ENCODE measurements around the gene PUS7L.
"Not testable (repeated sequence)": the region's sequence is repeated elsewhere in the genome, so short reads cannot be mapped to it uniquely, and the experiment has no call there.

The PUS7L gene

GRCh38 chr12:43742106-43742505, 16.5 kb downstream of the PUS7L start:
- FAIRE-seq (peak; percentile 30), DNase-seq (ENCODE audit: insufficient read length) (no peak)
- TF ChIP-seq TAF1 (IDR thresholded peaks at IDR 0.05; ENCODE audit: borderline replicate concordance, low read depth, low read length) (no peak), POLR2AphosphoS5 (IDR thresholded peaks at IDR 0.05; ENCODE audit: low read depth, low read length) (no peak), POLR2A (IDR thresholded peaks at IDR 0.05; ENCODE audit: low read depth, low read length) (no peak)

GRCh38 chr12:43740511-43741100, 18.0 kb downstream of the PUS7L start:
- DNase-seq (ENCODE audit: insufficient read length) (no peak), FAIRE-seq (no peak)
- no peak for TF ChIP-seq TAF1 (IDR thresholded peaks at IDR 0.05; ENCODE audit: borderline replicate concordance, low read depth, low read length)
- no peak for TF ChIP-seq POLR2A (IDR thresholded peaks at IDR 0.05; ENCODE audit: low read depth, low read length)
- TF ChIP-seq POLR2AphosphoS5 (IDR thresholded peaks at IDR 0.05; ENCODE audit: low read depth, low read length) = no peak

DNA sequence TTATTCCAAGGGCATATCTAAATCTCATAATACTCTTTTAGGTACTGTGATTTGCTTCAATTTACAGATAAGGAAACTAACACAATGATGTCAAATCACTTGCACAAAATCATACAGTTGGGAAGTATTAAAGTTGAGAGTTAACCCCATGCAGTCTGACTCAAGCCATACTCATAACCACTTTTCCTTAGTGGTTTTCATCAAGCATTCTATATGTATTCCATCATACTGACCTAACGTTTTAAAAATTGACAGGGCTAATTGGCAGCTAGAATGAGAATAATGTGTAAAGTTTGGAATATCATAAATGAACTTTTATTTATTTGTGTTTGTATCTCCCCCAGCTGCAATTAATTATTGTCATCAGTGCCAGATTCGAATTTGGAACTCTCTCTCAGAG, 20.9 kb downstream of the PUS7L start:
- TF ChIP-seq POLR2A (IDR thresholded peaks at IDR 0.05; ENCODE audit: low read depth, low read length) (no peak), TAF1 (IDR thresholded peaks at IDR 0.05; ENCODE audit: borderline replicate concordance, low read depth, low read length) (no peak), POLR2AphosphoS5 (IDR thresholded peaks at IDR 0.05; ENCODE audit: low read depth, low read length) (no peak)
- DNase-seq (ENCODE audit: insufficient read length) (no peak), FAIRE-seq (peak; percentile 9)

- TF ChIP-seq TAF1 (IDR thresholded peaks at IDR 0.05; ENCODE audit: borderline replicate concordance, low read depth, low read length) (no peak), POLR2A (IDR thresholded peaks at IDR 0.05; ENCODE audit: low read depth, low read length) (no peak), POLR2AphosphoS5 (IDR thresholded peaks at IDR 0.05; ENCODE audit: low read depth, low read length) (no peak)
- FAIRE-seq (no peak), DNase-seq (ENCODE audit: insufficient read length) (no peak)
These were observed 21.6 kb downstream of the PUS7L start for GRCh38 chr12:43736927-43737440.

GRCh38 chr12:43733687-43734086, 24.9 kb downstream of the PUS7L start:
- TF ChIP-seq TAF1 (IDR thresholded peaks at IDR 0.05; ENCODE audit: borderline replicate concordance, low read depth, low read length) = no peak
- no peak for TF ChIP-seq POLR2A (IDR thresholded peaks at IDR 0.05; ENCODE audit: low read depth, low read length)
- TF ChIP-seq POLR2AphosphoS5 (IDR thresholded peaks at IDR 0.05; ENCODE audit: low read depth, low read length) = no peak
- DNase-seq (ENCODE audit: insufficient read length) (no peak), FAIRE-seq (no peak)

GRCh38 chr12:43730283-43730682, 28.3 kb downstream of the PUS7L start:
- DNase-seq (ENCODE audit: insufficient read length) = no peak
- no peak for FAIRE-seq
- TF ChIP-seq POLR2A (IDR thresholded peaks at IDR 0.05; ENCODE audit: low read depth, low read length) = no peak
- TF ChIP-seq TAF1 (IDR thresholded peaks at IDR 0.05; ENCODE audit: borderline replicate concordance, low read depth, low read length) = no peak
- TF ChIP-seq POLR2AphosphoS5 (IDR thresholded peaks at IDR 0.05; ENCODE audit: low read depth, low read length) = no peak

GRCh38 chr12:43728698-43729097, 29.9 kb downstream of the PUS7L start:
- TF ChIP-seq POLR2A (IDR thresholded peaks at IDR 0.05; ENCODE audit: low read depth, low read length) = no peak
- TF ChIP-seq POLR2AphosphoS5 (IDR thresholded peaks at IDR 0.05; ENCODE audit: low read depth, low read length) = no peak
- no peak for TF ChIP-seq TAF1 (IDR thresholded peaks at IDR 0.05; ENCODE audit: borderline replicate concordance, low read depth, low read length)
- FAIRE-seq (no peak), DNase-seq (ENCODE audit: insufficient read length) (no peak)

DNA sequence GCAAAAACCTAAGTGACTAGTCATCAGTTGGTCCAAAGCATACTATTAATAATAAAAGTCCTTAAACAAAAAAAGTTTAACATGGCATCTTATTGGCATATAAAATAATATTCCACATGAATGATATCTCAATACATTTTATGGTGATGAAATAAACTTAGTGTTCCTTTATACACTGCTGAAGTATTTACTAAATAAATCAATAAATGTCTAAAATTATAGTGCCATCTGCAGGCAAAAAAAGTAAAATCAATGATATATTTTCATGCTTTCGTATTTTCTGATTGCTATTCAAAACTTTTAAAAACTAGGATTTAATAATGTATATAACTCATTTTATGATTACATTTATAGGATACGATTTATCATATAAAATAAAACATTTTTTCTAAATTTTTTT, 30.5 kb downstream of the PUS7L start:
- DNase-seq (ENCODE audit: insufficient read length) (no peak), FAIRE-seq (no peak)
- TF ChIP-seq POLR2AphosphoS5 (IDR thresholded peaks at IDR 0.05; ENCODE audit: low read depth, low read length) (no peak), POLR2A (IDR thresholded peaks at IDR 0.05; ENCODE audit: low read depth, low read length) (no peak), TAF1 (IDR thresholded peaks at IDR 0.05; ENCODE audit: borderline replicate concordance, low read depth, low read length) (no peak)

DNA sequence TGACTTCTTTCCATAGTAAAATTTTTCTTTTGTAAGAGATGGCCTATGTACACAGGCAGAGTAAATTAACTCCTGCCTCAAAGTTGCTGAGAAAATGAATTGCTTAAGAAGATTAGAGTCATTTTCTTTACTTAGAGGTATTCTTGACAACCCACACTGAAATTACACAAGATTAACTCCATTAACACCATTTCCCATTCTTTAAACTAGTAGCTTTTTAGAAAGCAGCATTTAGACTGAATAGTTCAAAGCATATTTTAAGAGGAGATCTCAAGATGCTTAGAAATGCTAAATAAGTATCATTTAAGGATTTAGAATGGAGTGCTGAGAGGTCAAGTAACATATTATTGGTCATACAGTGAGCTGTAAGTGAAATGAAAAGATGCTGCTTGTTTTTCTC, 35.5 kb downstream of the PUS7L start:
- no peak for TF ChIP-seq TAF1 (IDR thresholded peaks at IDR 0.05; ENCODE audit: borderline replicate concordance, low read depth, low read length)
- TF ChIP-seq POLR2A (IDR thresholded peaks at IDR 0.05; ENCODE audit: low read depth, low read length) = no peak
- no peak for TF ChIP-seq POLR2AphosphoS5 (IDR thresholded peaks at IDR 0.05; ENCODE audit: low read depth, low read length)
- no peak for DNase-seq (ENCODE audit: insufficient read length)
- FAIRE-seq = no peak

DNA sequence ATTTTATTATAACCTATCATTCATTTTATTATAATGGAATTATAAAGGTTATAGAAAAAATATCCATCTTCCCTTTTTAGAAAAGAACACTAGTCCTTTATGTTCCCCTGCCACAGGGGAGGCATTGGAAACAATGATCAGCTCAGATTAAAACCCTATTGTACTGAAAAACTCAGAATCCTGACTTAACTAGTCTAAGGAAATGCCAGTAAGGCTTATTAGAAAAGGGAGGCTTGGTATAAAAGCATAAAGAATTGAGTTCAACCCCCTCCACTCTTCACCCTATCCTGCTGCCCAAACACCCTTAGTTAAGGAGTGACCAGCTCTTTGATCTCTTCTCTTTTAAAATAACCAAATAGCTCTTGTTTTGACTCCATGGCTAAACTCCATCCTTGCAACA, 36.0 kb downstream of the PUS7L start:
- DNase-seq (ENCODE audit: insufficient read length) = no peak
- FAIRE-seq = no peak
- TF ChIP-seq TAF1 (IDR thresholded peaks at IDR 0.05; ENCODE audit: borderline replicate concordance, low read depth, low read length) (no peak), POLR2AphosphoS5 (IDR thresholded peaks at IDR 0.05; ENCODE audit: low read depth, low read length) (no peak), POLR2A (IDR thresholded peaks at IDR 0.05; ENCODE audit: low read depth, low read length) (no peak)

DNA sequence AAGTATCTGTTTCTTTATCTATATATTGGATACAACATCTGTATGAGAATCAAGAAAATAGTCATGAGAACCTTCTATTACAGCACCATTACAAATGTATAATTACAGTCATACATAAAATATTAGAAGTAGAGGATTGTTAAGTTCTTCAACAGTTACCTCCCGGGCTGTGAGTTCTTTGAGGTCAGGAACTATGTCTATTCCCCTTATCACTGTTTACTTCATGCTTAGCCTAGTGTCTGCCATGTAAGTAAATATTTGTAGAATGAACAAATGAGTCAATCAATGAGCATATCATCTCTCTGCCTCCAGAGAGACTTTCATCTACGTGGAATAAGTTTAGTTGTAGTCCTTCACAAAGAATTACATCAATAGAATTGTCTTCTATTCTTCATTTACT, 47.2 kb downstream of the PUS7L start:
- TF ChIP-seq POLR2A (IDR thresholded peaks at IDR 0.05; ENCODE audit: low read depth, low read length) (no peak), TAF1 (IDR thresholded peaks at IDR 0.05; ENCODE audit: borderline replicate concordance, low read depth, low read length) (no peak), POLR2AphosphoS5 (IDR thresholded peaks at IDR 0.05; ENCODE audit: low read depth, low read length) (no peak)
- DNase-seq (ENCODE audit: insufficient read length) (no peak), FAIRE-seq (no peak)

DNA sequence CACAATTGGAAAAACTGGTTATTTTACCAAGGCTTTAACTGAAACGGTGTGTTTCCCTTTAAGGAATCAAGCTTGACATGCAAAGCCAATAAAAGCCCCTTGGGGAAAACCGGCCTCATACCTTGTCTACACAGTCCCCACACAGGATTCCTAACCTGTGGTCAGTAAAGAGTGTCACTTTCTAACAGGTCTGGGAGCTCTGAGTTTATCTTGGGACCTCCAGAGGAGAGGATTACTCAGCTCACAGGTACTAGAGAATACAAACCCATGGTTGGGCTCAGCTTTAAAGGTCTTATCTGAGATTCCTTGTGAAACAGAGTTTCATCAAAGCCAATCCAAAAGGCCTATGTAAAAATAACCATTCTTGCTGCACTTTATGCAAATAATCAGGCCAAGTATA, 54.8 kb downstream of the PUS7L start:
- FAIRE-seq; DNase-seq (ENCODE audit: insufficient read length): not testable (repeated sequence)

DNA sequence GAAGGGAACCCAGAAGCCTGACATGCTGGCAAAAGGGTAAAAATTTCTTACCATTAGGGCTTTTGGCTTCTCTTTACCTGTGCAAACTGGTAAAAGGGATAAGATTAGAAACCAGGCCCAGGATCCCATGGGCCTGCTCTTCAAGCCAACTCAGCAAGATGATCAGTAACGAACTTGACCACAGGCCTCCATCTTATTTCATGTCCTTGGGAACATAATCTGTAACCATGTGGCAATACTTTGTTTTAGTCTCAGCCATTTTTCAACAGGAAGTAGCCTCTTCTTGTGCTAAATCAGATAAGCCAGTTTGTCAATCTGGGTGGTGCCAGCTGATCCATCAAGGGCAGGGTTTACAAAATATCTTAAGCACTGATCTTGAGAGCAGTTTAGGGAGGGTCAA, 57.4 kb downstream of the PUS7L start:
- not testable (repeated sequence) for DNase-seq (ENCODE audit: insufficient read length); FAIRE-seq
